ENCODE results near the gene HDGF. TPM values are rescaled to one million over a fixed set of nuclear protein-coding genes. Genes with fewer than 3 reads are reported as not detected.

Gene HDGF
- total RNA-seq, 1 donor from 2014 or later = 107 TPM

DNA sequence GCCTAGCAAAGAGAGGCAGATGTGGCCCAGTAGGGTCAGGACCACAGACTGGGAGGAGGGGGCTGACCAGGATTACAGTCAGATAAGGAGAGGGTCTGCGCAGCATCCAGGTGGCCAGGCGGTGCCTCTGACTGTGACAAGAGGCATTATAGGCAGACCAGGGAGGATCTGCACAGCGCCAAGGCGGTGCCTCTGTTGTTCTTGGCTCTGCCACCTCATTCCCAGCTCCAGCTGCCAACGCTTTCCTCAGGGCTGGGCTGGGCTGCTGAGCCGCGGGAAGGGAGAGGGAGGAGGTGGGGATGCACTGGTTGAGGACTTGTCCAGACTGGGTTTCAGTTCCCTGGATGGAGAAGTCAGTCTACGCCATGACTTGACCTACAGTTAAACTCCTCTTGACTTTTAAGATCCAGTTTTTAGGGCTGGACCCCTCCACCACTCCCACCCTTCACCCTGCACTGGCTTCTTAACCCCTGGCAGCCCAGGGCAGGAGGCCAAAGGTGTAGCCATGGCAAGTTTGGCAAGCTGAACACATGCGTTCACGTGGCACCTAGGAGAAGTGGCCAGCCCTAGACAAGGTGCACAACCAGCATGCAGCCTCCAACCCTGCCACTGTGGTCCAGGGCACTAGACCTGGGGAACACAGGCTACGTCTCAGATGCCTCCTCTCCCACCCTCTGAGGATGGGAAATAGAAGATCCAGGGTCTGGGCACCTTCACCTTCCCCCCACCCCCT lies 41.6 kb downstream of the HDGF start:
- peaks cover 19% of the 10 kb centered on the region for H3K4me1 Mint-ChIP-seq
- TF ChIP-seq, protein P1, sequence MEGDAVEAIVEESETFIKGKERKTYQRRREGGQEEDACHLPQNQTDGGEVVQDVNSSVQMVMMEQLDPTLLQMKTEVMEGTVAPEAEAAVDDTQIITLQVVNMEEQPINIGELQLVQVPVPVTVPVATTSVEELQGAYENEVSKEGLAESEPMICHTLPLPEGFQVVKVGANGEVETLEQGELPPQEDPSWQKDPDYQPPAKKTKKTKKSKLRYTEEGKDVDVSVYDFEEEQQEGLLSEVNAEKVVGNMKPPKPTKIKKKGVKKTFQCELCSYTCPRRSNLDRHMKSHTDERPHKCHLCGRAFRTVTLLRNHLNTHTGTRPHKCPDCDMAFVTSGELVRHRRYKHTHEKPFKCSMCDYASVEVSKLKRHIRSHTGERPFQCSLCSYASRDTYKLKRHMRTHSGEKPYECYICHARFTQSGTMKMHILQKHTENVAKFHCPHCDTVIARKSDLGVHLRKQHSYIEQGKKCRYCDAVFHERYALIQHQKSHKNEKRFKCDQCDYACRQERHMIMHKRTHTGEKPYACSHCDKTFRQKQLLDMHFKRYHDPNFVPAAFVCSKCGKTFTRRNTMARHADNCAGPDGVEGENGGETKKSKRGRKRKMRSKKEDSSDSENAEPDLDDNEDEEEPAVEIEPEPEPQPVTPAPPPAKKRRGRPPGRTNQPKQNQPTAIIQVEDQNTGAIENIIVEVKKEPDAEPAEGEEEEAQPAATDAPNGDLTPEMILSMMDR (IDR thresholded peaks at IDR 0.05) = no peak
- no peaks in the 10 kb centered on the region for H3K36me3 Mint-ChIP-seq (ENCODE audit: low read depth)
- peaks cover 2% of the 10 kb centered on the region for H3K27me3 Mint-ChIP-seq
- H3K9me3 Mint-ChIP-seq = no peaks in the 10 kb centered on the region
- POLR2A ChIA-PET = no interaction called here
- intact Hi-C loops (cut with micrococcal nuclease) = no loop called here
- no peak overlapping the region for H3K27ac Mint-ChIP-seq
- no peak for ATAC-seq (ENCODE audit: low read depth)
- CTCF ChIA-PET = interaction anchor here (1.7 kb wide), 1 partner anchor 17 kb away, joined by 13 read pairs; no protein-coding TSS in a partner anchor
- no peak overlapping the region for H3K4me3 Mint-ChIP-seq
- DNase-seq = no peak

- Mint-ChIP-seq H3K4me1 (peaks cover 26% of the 10 kb centered on the region), H3K4me3 (no peak overlapping the region), H3K27ac (no peak overlapping the region), H3K36me3 (ENCODE audit: low read depth) (no peaks in the 10 kb centered on the region), H3K27me3 (peaks cover 9% of the 10 kb centered on the region), H3K9me3 (no peaks in the 10 kb centered on the region)
- no peak for ATAC-seq (ENCODE audit: low read depth)
- no peak for DNase-seq
- intact Hi-C loops (cut with micrococcal nuclease) = no loop called here
- ChIA-PET CTCF (no interaction called here), POLR2A (no interaction called here)
- TF ChIP-seq, protein P1 (IDR thresholded peaks at IDR 0.05) = no peak
These were observed 42.4 kb downstream of the HDGF start for GRCh38 chr1:156709031-156709430.

GRCh38 chr1:156708218-156708661 lies 43.2 kb downstream of the HDGF start:
- POLR2A ChIA-PET = no interaction called here
- no peak overlapping the region for H3K4me3 Mint-ChIP-seq
- peaks cover 15% of the 10 kb centered on the region for H3K27me3 Mint-ChIP-seq
- no peaks in the 10 kb centered on the region for H3K36me3 Mint-ChIP-seq (ENCODE audit: low read depth)
- no peak for ATAC-seq (ENCODE audit: low read depth)
- no peaks in the 10 kb centered on the region for H3K9me3 Mint-ChIP-seq
- TF ChIP-seq, protein P1 (IDR thresholded peaks at IDR 0.05) = no peak
- DNase-seq = no peak
- CTCF ChIA-PET = interaction anchor here (0.8 to 1.3 kb wide), 2 partner anchors 17 to 81 kb away, joined by 3 read pairs; no protein-coding TSS in a partner anchor
- no peak overlapping the region for H3K27ac Mint-ChIP-seq
- peaks cover 28% of the 10 kb centered on the region for H3K4me1 Mint-ChIP-seq
- intact Hi-C loops (cut with micrococcal nuclease) = no loop called here

DNA sequence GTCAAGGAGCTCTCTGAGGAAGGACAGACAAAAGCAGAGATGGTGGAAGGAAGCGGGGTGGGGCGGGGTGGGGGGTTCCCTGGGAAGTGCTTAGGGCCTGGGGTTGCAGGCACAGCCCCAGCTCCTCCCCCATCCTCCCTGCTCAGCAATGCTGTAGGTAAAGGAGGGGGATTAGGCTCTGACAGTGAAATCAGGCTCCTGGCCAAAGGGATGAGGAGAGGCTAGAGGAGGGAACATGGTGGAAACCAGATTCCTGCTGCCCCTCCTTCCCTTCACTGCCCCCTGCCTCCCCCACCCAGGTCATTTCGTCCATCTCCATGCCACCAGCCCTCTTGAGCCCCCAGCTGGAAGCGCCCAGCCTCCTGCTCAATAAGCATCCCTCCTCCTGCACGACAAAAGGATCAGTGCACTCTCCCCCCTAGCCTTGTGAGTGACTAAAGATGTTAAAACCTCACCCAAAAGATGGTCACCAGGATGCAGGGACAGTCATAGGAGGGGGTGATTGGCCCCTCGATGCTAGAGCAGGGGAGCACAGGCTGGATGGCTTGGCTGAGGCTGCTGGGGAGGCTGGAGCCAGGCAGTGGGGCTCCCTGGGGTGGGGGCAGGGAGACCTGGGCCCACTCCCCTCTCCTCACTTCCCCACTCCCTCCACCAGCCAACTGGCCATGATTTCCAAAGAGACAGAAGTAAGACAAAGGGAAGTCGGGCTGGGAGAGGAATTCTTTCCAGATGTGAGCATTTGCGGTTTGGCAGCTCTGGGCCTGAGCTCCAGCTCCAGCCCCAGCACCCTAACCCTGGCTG lies 43.9 kb downstream of the HDGF start:
- no peak for ATAC-seq (ENCODE audit: low read depth)
- H3K4me1 Mint-ChIP-seq = peaks cover 28% of the 10 kb centered on the region
- H3K27me3 Mint-ChIP-seq = peaks cover 18% of the 10 kb centered on the region
- DNase-seq = no peak
- no peaks in the 10 kb centered on the region for H3K36me3 Mint-ChIP-seq (ENCODE audit: low read depth)
- no peak overlapping the region for H3K27ac Mint-ChIP-seq
- ChIA-PET POLR2A (interaction anchor here (0.5 to 2.4 kb wide), 10 partner anchors 16 to 966 kb away, joined by 3 to 15 read pairs (median 4); partner anchors contain the start of genes ISG20L2, METTL25B and MRPL24), CTCF (interaction anchor here (0.8 to 2.8 kb wide), 4 partner anchors 18 to 324 kb away, joined by 3 to 36 read pairs (median 3); no protein-coding TSS in a partner anchor)
- no peaks in the 10 kb centered on the region for H3K9me3 Mint-ChIP-seq
- TF ChIP-seq, protein P1 (IDR thresholded peaks at IDR 0.05) = no peak
- intact Hi-C loops (cut with micrococcal nuclease) = no loop called here
- no peak overlapping the region for H3K4me3 Mint-ChIP-seq
